Measurements from ENCODE around the gene VILL.
"Not testable (repeated sequence)": the region's sequence is repeated elsewhere in the genome, so short reads cannot be mapped to it uniquely, and the experiment has no call there.

The VILL gene

GRCh38 chr3:37963635-37964034 lies 27.0 kb upstream of the VILL start:
- no peak for DNase-seq (ENCODE audit: low read depth)

DNA sequence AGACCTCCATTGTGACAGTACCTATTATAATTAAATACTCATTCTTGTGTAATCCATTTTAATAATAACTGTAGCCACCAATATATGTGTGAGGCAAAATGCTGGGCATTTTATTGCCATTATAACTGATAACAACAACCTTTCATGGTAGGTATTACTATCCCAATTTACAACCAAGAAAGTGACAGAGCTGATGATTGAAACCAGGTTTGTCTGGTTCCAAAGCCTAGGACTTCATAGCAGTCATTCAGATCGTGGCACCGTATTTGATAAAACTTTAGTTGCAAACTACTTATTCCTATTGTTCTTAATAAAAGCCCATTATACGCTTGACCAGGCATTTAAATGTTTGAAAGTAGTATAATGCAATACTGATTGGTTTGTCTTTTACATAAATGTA lies 26.4 kb upstream of the VILL start:
- DNase-seq (ENCODE audit: low read depth): no peak

GRCh38 chr3:37964716-37965115 lies 25.9 kb upstream of the VILL start:
- no peak for DNase-seq (ENCODE audit: low read depth)

DNA sequence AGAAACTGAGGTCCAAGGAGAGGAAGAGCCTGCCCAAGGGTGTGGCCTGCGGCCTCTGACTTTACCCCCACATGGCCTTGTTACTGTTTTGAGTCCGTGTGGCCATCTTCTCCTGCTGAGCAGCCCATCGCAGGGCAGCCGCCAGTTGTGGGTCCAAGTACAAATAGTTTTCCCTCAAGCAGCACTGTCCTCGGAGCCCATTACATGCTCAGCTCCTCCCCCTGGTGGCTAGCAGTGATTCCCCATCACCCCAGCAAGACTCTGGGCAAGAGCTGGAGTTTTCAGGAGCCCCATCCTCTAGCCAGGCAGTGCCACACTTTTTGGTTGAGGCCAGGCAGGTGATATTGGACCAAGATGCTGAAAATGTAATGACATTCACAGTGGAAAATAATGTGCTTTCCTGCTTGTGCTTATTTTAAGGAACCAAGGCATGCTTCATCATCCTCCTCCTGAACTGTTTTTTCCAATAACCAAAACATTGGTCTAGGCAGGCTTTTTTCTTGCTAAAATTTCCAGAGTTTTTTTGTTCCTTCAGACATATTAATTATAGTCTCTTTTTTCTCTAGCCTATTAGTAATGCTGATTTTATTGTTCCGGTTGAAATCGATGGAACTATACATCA lies 23.2 kb upstream of the VILL start:
- peak; percentile 7 for DNase-seq (ENCODE audit: low read depth)

DNA sequence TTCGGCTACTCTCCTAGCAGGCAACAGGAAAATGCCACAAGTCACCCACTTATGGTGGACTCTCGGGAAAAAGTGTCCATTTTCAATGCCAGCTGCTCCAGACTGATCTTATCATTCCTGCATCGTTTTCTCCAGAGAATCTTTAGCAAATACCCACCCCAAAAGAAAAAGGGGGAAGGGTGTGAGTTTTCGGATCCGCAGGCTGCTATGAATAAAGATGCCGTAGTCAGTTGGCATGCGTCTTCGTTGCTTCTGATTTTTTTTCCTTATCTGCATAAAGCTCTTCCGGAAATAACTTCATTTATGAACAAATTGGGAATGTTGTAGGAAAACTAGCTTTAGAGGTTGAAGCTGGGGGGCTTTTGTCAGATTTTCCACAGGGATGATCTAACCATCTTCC lies 22.4 kb upstream of the VILL start:
- DNase-seq (ENCODE audit: low read depth): no peak

- DNase-seq (ENCODE audit: low read depth): no peak
Measured at GRCh38 chr3:37968813-37969595, 21.6 kb upstream of the VILL start.

- no peak for DNase-seq (ENCODE audit: low read depth)
Measured at GRCh38 chr3:37969596-37970100, 20.9 kb upstream of the VILL start.

DNA sequence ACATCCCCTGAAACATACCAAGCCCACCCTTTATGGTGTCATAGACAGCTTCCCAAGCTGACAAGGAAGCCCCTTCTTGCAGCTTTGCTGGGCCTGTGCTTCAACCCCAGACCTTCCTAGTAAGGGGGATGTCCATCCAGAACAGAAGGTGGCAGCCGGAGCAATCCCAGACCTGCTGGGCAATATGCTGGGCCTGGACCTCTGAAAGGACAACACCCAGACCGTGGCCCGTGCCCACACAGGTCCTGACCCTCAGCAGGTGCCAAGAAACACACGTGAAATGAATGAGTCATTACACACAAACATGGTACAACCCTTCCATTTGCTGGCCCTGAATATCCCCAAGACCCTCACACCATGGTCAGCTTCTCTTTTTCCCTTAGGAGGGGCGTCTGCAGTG lies 19.8 kb upstream of the VILL start:
- DNase-seq (ENCODE audit: low read depth): no peak

DNA sequence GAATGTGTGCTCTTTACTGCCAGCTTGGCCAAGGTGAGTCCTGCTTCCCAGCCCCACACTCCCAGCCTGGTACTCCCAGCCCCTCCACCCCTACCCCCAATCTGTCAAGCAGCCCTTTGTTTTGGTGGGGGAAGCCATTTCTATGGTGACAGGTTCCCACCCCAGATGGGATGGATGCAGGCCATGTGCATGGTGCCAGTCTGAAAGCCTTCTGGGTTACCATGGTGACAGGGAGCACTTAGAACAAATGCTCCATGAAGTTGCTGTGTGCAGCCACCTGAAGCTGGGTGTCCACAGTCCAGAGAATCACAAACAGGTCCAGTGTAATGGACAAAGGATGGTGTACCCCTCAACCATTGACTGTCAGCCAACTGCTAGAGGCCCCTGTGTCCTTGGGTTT lies 19.1 kb upstream of the VILL start:
- DNase-seq (ENCODE audit: low read depth): no peak

DNA sequence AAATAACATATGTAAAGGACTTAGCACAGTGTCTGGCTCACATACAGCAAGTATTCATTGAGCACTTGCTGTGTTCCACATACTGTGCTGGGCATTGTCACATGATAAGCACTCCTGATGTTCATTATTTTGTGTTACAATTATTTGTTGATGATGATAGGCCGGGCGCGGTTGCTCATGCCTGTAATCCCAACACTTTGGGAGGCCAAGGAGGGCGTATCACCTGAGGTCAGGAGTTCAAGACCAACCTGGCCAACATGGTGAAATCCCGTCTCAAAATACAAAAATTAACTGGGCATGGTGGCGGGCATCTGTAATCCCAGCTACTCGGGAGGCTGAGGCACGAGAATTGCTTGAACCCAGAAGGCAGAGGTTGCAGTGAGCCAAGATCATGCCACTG lies 18.5 kb upstream of the VILL start:
- not testable (repeated sequence) for DNase-seq (ENCODE audit: low read depth)

DNA sequence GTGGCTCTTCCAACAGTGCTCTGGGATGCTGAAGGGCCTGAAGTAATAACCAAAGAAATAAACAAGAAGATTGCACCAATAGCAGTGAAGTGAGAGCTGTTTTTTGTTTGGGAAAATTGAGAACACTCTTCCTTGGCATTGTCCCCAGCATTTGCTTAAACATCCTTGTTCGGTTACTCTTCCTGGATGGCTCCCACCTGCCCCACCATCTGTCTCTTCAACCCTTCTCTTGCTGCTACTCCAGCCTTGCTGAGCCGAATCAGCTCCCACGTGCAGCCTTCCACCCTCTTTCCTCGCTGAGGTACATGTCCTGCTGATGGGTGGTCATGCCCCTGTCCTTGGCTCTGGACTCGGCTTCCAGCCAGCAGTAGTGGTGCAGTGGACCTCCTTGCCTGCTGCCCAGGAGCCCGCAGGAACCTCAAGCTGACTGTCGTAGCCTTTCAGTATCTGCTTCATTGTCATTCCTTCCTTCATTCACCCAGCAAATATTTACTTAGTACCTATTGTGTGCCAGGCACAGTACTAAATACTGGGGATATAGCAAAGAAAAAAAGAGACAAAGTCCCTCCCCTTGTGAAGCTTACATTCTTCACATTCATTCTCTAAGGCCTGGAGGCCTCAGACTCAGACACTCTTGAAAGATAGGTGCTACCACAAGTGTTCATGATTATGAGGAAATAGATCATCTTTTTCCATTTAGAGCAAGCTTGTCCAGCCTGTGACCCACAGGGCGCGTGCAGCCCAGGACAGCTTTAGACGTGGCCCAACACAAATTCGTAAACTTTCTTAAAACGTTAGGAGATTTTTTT lies 17.1 kb upstream of the VILL start:
- DNase-seq (ENCODE audit: low read depth): no peak

DNA sequence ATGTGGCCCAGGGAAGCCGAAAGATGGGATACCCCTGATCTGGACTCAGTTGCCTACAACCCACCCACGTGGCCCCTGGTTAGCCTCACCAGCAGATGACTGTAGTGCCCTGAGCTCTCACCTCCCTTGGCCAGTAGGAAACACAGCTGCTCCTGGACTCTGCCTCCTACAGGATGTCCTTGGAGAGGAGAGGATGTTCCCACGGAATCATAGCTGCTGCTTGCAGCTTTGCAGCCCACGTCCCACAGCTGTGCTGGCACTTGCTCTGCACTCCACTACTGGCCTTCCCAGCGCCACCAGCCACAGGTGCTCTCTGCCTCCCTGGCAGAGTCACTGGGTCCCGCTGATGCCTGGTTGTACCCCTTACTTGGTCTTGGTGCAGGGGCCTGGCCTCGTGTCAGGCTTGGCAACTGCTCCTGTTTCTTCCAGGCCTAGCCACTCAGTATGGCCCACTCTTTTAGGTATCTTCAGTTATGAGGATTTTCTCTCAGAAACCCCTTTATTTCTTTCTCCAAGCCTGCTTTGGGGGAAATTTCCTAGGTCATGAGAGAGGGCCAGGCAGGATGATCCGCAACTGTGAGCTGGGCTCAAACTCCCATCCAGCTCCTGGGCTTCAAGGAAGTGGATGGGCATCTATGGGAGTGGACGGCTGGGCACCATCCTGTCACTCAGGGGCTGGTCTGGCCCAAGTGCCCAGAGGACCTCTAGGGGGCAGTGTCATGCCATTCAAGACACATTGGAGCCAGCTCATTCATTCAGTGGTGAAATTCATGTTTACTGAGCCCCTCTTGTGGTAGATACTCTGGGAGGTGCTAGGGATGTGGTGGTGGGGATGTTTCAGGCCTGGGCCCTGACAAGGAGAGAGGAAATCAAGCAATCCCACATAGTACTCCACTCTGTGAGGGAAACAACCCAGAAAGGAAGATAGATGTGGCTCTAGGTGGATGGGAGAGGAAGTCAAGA lies 16.2 kb upstream of the VILL start:
- peak; percentile 35 for DNase-seq (ENCODE audit: low read depth)

DNA sequence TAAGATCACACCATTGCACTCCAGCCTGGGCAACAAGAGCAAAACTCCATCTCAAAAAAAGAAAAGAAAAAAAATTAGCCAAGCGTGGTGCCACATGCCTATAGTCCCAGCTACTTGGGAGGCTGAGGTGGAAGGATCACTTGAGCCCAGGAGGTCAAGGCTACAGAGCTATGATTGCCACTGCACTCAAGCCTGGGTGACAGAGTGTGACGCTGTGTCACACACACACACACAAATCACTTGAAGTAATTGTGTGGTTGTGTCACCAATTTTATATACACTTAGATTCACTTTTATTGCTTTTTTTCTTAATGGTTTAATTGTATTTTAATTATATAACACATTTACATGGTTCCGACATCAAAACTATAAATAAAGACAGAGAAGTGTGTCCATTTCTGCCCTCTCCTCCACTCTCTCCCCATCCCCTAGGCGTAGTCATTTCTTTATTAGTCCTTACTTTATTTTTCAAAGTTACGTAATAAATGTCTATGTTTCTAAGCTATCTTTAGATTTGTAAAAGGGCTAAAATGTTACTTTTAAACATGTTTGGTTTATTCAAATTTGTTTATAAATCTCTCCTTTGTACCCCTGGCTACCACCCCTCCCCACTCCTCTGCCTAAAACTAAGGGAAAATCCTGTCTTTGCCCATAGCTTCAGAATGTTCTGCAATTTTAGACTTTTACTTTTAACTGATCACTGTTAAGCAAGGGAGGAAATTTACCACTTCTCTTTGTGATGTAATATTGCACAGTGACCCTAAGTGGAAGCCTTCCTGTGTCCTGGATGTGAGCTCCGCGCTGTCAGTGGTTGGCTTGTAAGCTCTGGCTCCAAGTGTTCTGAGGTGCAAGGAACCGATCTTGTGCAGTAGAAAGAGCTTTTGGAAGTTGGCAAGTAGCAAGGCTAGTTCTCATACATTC lies 10.8 kb upstream of the VILL start:
- DNase-seq (ENCODE audit: low read depth): no peak

DNA sequence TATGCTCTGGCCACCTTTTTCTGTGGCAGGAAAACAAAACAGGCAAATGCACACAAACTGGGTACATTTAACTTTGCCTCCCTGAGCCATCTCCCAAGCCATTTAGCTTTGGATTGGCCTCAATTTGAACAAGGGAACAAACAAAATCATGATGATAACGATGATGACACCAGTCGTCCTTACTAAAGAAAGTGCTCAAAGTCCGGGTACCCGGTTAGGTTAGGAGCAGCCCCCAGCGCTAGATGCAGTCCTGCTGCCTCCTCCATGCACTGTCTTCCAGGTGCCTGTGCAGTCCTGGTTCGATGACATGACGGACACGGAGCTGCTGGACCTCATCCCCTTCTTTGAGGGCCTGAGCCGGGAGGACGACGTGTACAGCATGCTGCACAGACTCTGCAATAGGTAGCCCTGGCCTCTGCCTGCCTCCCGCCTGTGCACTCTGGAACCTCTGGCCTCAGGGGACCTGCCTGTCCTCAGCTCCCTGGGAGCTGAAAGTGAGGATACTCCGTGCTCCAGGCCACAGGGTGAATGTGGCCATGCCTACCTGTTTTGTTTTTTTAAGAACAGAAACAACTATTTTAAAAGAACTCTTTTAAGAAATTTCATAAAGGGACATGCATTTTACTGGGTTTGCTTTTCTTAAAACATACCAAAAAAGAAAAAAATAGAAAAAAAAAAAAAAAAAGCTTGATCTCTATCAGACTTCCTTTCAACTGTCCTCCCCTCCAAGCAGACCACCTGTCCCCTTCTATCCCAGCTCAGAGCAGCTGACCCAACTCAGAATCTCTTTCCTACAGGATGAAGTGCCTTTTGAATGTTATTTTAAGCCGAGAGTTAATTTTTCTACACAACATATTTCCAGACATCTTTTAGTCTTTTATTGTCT lies 9.9 kb upstream of the VILL start:
- no peak for DNase-seq (ENCODE audit: low read depth)

DNA sequence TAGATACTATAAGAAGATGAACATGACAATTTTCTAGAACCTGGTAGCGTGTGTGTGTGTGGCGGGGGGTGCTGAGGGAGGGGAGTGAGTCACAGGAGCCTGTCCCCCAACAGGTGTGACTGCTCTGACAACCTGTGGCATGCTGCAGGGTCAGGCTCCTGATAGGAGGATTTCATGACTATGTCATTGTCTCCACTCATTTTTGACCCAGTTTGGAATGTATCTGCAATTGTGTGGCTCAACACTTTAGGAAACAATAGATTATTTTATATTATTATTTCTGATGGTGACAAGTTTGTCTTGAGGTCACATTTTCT lies 9.3 kb upstream of the VILL start:
- no peak for DNase-seq (ENCODE audit: low read depth)

DNA sequence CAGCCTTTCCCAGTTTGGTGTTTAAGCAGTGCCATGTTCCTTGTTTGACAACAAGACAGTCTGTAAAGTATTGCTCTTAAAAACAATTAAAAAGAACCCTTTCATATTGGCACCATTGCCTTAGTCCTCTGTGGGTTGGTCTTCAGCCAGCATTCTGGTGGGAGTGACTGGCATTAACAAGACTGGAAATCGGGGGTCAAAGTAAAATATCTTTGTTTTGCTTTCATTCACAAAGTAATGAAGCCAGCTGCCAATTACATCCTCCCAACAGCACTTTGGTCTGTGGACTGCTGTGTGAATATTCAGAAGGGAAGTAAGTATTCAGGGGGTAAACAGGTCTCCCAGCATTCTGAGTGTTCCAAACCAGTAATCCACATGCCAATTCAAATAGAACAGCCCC lies 8.3 kb upstream of the VILL start:
- DNase-seq (ENCODE audit: low read depth): no peak

DNA sequence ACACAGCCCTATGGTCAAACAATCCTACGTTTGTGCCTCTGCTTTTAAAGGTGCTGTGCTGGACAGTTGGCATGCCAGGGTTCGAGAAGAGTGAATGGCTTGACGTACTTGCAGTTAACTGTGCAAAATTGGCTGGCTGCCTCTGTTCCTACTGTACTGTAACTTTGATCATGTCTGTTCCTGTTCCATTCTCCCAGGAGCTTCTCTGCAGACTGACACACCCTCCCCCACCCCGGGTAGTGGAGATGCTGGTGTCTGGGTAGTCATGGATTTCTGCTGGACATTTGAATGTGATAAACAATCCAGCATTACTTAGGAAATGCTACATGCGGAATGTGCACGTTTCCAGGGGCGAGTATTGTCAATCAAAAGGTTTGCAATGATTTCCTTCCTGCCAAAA lies 6.5 kb upstream of the VILL start:
- no peak for DNase-seq (ENCODE audit: low read depth)

DNA sequence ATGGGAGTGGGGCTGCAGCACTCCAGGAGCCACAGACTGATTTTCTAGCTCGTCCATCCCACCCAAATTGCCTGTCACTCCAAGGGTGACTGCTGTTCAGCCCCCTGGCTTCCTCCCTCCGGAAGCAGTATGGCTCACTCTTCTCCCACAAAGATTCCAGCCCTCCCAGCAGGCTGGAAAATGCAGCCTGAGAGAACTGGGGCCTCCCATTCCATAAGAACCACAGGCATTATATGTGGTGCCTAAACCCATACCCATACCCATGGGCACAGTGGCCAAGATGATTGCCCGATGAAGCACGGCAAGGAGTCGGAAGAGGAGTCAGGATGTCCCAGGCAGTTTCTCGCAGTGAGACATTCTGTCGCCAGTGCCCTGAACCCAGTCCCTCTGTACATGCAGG lies 6.0 kb upstream of the VILL start:
- no peak for DNase-seq (ENCODE audit: low read depth)

DNA sequence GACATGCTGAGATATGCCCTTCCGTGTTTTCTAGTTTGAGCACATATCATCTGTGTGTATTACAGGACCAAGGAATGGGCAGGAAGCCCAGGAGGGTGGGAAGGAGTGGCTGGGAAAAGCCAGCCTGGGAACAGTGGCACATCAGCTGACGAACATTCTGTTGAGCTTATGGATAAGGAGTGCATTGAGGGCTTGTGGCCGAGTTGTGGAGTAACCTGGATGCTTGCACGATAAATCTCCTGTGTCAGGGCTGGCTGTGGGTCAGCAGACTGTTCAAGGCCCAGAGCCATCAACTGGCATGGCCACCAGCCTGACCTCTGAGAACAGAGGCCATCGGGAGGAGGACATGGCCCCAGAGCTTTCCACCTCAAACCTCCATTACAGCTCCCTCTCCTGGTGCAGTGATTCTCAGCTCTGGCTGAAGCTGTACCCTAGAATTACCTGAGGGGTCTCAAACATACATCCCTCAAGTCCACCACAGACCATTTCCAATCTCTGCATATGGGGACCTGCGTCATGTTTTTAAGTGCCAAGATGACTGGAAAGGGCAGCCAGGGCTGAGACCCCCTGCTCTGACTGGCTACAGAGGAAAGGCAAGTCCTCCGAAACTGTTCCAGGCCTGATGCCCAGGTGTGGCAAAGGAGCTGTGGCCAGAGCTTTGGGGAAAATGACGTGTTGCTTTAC lies 4.8 kb upstream of the VILL start:
- DNase-seq (ENCODE audit: low read depth): no peak

Measured in T-helper 22 cell (primary cell).